Measurements from ENCODE around the gene EYA4.

DNA sequence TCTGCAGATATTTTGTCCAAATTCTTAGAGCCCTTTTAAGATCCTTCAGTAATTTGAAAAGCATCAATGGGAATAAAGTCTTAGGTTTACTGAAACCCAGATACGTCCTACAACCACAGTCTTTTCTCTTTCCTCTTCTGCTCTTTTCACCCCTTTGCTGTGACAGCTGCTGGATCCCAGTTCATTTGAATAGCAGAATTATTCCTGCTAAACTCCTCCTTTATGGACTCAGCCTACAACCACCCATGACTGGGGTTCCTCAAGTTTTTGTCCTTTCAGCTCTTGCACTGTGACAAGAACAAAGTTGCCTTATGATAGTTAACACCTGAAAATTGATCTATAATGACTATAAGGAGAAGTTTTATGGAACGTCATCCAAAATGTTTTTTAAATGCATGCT lies 237.5 kb downstream of the EYA4 start:
- TF ChIP-seq CTCF (IDR thresholded peaks at IDR 0.05; ENCODE audit: low read depth, low read length) (no peak), POLR2A (IDR thresholded peaks at IDR 0.05; ENCODE audit: extremely low read depth, insufficient read length) (no peak), MAX (IDR thresholded peaks at IDR 0.05; ENCODE audit: low read depth, low read length) (no peak), MYC (IDR thresholded peaks at IDR 0.05; ENCODE audit: low read depth, low read length) (no peak)
